Fibroblast of mammary gland (primary cell): Measurements from ENCODE around the gene CDK6.

Source experiments
- DNase-seq: peaks from one replicate; pipeline ENCODE4 v3.0.0-alpha.2; 2010; ENCODE audit warnings: low read depth
- H3K4me3 ChIP-seq: 2 replicates; pipeline ENCODE4 v1.5.1; 2011; ENCODE audit warnings: low read depth, mild to moderate bottlenecking, low read length, moderate library complexity; ENCODE audit not compliant: control insufficient read depth
- CTCF ChIP-seq: conservative IDR thresholded peaks from 2 replicates; pipeline ENCODE4 v1.5.1; 2011; ENCODE audit warnings: low read depth, low read length, inconsistent platforms; ENCODE audit not compliant: control insufficient read depth, insufficient read depth

The CDK6 gene

GRCh38 chr7:92668564-92668963 lies 167.8 kb downstream of the CDK6 start:
- no peak for DNase-seq
- no peak for TF ChIP-seq CTCF

GRCh38 chr7:92667816-92668535 lies 168.4 kb downstream of the CDK6 start:
- no peak overlapping the region for H3K4me3 ChIP-seq
- DNase-seq, result peak; percentile 33
- no peak for TF ChIP-seq CTCF

More at GRCh38 chr7:92668564-92668963, 167.8 kb downstream of the CDK6 start:
- no peak overlapping the region for H3K4me3 ChIP-seq

- H3K4me3 ChIP-seq, result no peak overlapping the region
- no peak for TF ChIP-seq CTCF
- DNase-seq, result no peak
Observed at GRCh38 chr7:92665926-92666325, 170.4 kb downstream of the CDK6 start.

- no peak for DNase-seq
- TF ChIP-seq CTCF, result no peak
- no peak overlapping the region for H3K4me3 ChIP-seq
Observed at GRCh38 chr7:92661651-92662050, 174.7 kb downstream of the CDK6 start.

- H3K4me3 ChIP-seq, result no peak overlapping the region
- DNase-seq, result no peak
- TF ChIP-seq CTCF, result no peak
Observed at GRCh38 chr7:92658671-92659070, 177.7 kb downstream of the CDK6 start.

GRCh38 chr7:92657391-92657790 lies 179.0 kb downstream of the CDK6 start:
- no peak overlapping the region for H3K4me3 ChIP-seq
- DNase-seq, result no peak
- no peak for TF ChIP-seq CTCF
